Activated T-cell treated with anti-CD3 and anti-CD28 coated beads for 48 hours (primary cell): ENCODE data around the gene PPM1J.
A peak's percentile ranks its signal among the peaks of the same experiment; 100 is the strongest.
"Not testable (repeated sequence)": the region's sequence is repeated elsewhere in the genome, so short reads cannot be mapped to it uniquely, and the experiment has no call there.

Experiments used
- DNase-seq: peaks from one replicate; pipeline ENCODE4 v3.0.0-alpha.2; 2020; ENCODE audit warnings: low read depth

The PPM1J gene

GRCh38 chr1:112715264-112716053 lies at the start of gene PPM1J:
TSS of gene PPM1J (minus strand) at chr1:112715332. CDS start at chr1:112715301, 31 bp downstream.
- DNase-seq, result peak; percentile 96

- no peak for DNase-seq
These were observed 47.7 kb upstream of the PPM1J start for GRCh38 chr1:112762541-112763500.

GRCh38 chr1:112761714-112762480 lies 46.8 kb upstream of the PPM1J start:
- no peak for DNase-seq

- DNase-seq, result no peak
These were observed 44.1 kb upstream of the PPM1J start for GRCh38 chr1:112759228-112759627.

GRCh38 chr1:112754116-112754628 lies 39.0 kb upstream of the PPM1J start:
- DNase-seq, result no peak

- DNase-seq, result no peak
These were observed 33.3 kb upstream of the PPM1J start for GRCh38 chr1:112748396-112748795.

GRCh38 chr1:112744009-112744578 lies 29.0 kb upstream of the PPM1J start:
- DNase-seq, result no peak

- DNase-seq, result no peak
These were observed 28.3 kb upstream of the PPM1J start for GRCh38 chr1:112743174-112744008.

GRCh38 chr1:112737573-112737972 lies 22.4 kb upstream of the PPM1J start:
- DNase-seq, result no peak

- no peak for DNase-seq
These were observed 20.6 kb upstream of the PPM1J start for GRCh38 chr1:112735752-112736151.

- DNase-seq, result no peak
These were observed 16.3 kb upstream of the PPM1J start for GRCh38 chr1:112731451-112731850.

- DNase-seq, result no peak
These were observed 14.8 kb upstream of the PPM1J start for GRCh38 chr1:112729909-112730308.

GRCh38 chr1:112729011-112729410 lies 13.9 kb upstream of the PPM1J start:
- not testable (repeated sequence) for DNase-seq

GRCh38 chr1:112728306-112728971 lies 13.3 kb upstream of the PPM1J start:
- not testable (repeated sequence) for DNase-seq

GRCh38 chr1:112727716-112728115 lies 12.6 kb upstream of the PPM1J start:
- no peak for DNase-seq

- DNase-seq, result not testable (repeated sequence)
These were observed 9.1 kb upstream of the PPM1J start for GRCh38 chr1:112724240-112724639.

- DNase-seq, result no peak
These were observed 8.3 kb upstream of the PPM1J start for GRCh38 chr1:112723511-112723839.

- DNase-seq, result peak; percentile 21
These were observed 7.7 kb upstream of the PPM1J start for GRCh38 chr1:112722601-112723510.

- DNase-seq, result no peak
These were observed 6.9 kb upstream of the PPM1J start for GRCh38 chr1:112721966-112722524.
